NCI-H2196 (cell line): ENCODE data around the gene WDR86.

Experiments used
- DNase-seq: peaks from one replicate; lab custom pipeline; 2025; ENCODE audit not compliant: unreplicated experiment; lab: John Stamatoyannopoulos, UW

The WDR86 gene

DNA sequence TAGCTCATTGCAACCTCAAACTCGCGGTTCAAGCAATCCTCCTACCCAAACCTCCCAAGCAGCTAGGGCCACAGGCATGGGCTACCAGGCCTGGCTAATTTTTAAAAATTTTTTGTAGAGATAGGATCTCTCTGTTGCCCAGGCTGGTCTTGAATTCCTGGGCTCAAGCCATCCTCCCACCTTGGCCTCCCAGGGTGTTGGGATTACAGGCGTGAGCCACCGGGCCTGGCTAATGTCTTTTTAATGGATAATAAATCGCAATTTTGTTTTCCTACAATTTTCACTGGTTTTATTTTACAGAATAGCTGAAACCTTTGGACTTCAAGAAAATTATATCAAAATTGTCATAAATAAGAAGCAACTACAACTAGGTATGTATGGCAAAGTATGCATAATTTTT, 57.3 kb downstream of the WDR86 start:
- DNase-seq: no peak

- no peak for DNase-seq
Observed at GRCh38 chr7:151351967-151352366, 57.9 kb downstream of the WDR86 start.

DNA sequence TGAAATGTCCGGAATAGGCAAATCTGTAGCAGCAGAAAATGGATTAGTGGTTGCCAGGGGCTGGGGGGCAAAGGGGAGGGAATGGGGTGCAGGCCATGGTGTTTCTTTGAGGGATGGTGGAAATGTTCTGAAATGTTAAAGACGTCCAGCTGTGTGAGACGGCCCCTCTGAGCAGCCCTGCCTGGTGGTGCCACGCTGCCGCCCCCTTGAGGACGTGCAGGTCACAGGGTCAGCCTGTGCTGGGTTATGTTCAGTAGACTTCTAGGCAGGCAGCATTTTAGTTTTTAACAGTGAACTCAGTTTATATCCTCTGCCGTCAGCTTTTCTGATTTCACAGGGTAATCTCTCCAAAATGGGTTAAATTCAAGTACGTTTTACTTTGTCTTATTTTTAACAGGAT, 58.8 kb downstream of the WDR86 start:
- no peak for DNase-seq

GRCh38 chr7:151349507-151349853, 60.4 kb downstream of the WDR86 start:
- no peak for DNase-seq

DNA sequence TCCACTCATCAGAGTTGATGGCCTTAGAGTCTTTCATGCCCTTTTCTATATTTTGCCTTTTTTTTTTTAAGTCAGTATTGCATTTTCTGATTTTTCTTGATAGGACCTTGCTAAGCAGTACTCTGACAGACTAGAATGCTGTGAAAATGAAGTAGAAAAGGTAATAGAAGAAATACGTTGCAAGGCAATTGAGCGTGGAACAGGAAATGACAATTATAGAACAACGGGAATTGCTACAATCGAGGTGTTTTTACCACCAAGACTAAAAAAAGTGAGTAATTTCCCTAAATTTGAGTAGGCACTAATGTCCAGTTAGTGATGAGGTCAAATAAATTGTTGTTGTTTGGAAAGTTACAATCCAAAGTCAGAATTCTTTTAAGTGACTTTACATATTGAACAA, 60.9 kb downstream of the WDR86 start:
- no peak for DNase-seq

- no peak for DNase-seq
Observed at GRCh38 chr7:151347200-151347599, 62.6 kb downstream of the WDR86 start.

- DNase-seq: no peak
Observed at GRCh38 chr7:151346470-151346769, 63.4 kb downstream of the WDR86 start.

GRCh38 chr7:151345576-151346469, 64.0 kb downstream of the WDR86 start:
- no peak for DNase-seq

DNA sequence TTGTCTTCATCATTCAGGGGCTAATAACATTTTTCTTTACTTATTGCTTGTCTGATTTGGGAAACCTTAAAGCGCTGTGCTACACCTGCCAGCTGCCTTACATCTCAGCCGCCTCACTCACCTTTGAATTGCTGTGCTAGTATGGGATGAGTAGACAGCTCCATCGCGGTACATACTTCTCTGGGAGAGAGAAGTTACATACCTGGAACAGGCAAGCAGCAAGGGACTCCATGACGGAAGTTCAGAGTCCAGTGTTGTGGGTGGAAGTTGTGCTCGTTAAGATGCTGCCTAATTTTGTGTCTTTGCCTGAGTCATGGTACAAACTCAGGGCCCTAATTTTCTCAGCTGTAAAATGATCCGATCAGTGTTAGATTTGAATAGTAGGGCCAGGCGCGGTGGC, 66.3 kb downstream of the WDR86 start:
- no peak for DNase-seq

DNA sequence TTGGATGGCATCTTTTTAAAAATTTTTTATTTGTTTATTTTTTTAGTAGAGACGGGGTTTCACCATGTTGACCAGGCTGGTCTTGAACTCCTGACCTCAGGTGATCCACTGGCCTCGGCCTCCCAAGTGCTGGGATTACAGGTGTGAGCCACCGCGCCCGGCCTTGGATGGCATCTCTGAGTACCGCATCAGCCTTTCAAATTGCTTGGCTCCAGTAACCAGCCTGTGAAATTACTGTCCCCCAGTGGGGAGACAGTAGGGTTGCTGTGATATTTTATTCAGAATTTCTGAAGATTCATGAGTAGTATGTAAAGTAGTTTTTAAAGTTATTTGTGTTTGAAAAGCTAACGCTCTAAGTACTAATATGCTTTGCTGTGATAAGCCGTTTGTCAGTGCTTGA, 67.0 kb downstream of the WDR86 start:
- DNase-seq: no peak

DNA sequence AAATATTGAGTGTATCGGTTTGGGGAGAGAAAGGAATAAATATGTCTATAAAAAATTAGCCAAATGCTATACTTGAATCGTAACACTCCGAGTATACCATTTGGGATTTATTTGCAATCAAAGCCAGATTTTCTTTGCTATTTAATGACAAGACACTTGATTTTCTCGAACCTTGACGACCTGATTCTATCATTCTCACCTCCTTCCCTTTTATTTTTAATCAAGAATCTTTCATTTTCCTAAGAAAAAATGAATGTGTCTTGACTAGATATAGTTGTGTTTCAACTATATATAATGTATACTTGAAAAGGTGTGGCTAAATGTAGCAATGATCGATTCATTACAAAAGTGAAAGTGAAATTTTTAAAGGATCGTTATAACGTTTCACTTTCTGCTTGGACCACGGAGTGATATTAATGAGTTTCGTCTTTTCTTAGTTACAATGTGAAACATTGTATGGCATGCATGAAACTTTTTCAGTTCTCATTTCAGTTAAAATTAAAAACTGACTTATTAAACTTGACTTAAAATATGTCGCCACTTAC, 67.7 kb downstream of the WDR86 start:
- no peak for DNase-seq

GRCh38 chr7:151341357-151342101, 68.3 kb downstream of the WDR86 start, which contains the start of gene NUB1:
NUB1 (plus strand) TSS chr7:151341812; CDS start chr7:151345350, 3,538 bp downstream.
- DNase-seq: peak; percentile 63

DNA sequence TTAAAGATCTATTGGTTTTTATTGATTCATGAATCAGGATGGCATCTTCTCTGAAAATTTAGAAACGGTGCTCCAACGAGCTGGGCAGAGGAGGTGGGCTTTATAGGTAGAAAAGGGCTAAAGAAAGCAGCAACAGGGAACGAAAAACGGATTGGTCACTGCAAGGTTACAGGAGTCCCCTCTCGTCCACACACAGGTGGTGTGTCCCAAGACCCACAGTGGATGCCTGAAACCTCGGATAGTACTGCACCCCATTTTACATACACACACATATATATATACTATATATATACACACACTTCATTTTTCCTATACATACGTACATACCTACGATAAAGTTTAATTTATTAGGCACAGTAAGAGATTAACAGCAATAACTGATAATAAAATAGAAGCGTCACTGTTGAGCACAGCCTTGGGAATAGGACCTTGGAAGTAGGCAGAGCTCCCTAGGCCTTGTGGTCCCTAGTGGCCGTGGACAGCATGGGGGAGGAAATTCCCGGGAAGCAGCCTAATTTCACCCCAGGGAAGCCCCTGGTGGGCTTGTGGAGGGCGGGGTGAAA, 69.0 kb downstream of the WDR86 start:
- no peak for DNase-seq

GRCh38 chr7:151339651-151340382, 70.0 kb downstream of the WDR86 start:
- no peak for DNase-seq

DNA sequence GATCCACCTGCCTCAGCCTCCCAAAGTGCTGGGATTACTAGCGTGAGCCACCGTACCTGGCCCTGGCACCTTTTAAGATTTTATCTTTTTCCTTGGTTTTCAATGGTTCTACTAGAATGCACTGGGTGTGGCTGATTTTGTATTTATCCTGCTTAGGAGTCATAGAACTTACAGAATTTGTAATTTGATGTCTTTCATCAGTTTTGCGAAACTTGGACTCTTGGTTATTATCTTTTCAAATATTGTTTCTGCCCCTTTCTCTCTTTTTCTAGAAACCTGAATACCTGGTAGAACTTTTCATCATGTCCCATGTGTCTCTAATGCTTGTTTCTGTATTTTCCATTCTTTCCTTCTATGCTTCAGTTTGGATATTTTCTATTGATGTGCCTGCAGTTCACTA, 71.0 kb downstream of the WDR86 start:
- no peak for DNase-seq

- no peak for DNase-seq
Observed at GRCh38 chr7:151337346-151337745, 72.5 kb downstream of the WDR86 start.

- no peak for DNase-seq
Observed at GRCh38 chr7:151336027-151336708, 73.7 kb downstream of the WDR86 start.

GRCh38 chr7:151334628-151335027, 75.2 kb downstream of the WDR86 start:
- no peak for DNase-seq
